HG03575 (cell line): ENCODE data around the gene LDLRAP1.

Experiments used
- ATAC-seq: cut with Tn5 transposase; IDR thresholded peaks from one replicate; pipeline ENCODE4 v1.9.1; 2021; ENCODE audit not compliant: unreplicated experiment, insufficient number of reproducible peaks, low FRiP score; ENCODE audit errors: extremely low read depth

LDLRAP1 gene

DNA sequence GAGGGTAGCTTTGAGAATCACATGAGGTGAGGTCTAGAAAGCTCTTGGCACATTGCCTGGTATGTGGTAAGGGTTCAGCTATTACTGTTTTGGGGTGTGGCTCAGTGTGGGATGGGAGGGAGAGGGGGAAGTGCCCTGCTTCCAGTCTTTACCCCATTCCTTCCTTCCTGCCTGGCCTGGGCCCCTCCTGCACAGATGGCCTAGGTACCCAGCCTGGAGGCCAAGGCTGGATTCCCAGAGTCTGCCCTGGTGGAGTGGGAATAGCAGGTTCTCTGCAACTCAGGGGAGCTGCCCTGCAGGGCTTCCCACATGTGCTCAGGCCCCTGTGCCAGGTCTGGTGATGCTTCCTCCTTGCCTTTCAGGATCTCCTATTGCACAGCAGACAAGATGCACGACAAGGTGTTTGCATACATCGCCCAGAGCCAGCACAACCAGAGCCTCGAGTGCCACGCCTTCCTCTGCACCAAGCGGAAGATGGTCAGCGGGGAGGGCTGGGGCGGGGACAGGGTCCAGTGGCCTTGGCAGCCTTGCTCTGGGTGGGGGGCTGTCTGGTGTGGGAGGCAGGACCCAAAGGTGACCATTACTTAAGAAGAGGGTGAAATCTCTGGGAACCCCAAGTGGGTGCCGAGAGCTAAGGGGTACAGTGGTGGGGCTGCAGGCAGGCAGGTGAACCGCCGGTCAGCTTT lies 13.5 kb downstream of the LDLRAP1 start:
- no peak for ATAC-seq

DNA sequence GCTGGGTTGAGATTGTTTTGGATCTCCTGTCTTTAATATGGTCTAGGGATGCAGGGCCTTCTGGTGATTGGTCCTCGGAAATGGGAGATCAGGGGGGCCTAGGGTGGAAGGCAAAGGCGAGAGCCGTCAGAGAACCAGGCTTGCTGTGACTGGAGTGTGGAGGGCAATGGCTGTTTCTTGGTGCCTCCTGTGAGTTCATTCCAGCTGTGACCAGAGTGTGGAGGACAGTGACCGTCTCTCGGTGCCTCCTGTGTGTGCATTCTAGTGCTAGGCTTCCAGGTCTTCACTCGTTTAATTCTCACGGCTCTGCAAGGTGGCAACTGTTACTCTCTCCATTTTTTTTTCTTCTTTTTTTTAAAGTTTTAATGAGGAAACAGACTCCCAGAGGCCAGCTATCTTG lies 14.1 kb downstream of the LDLRAP1 start:
- no peak for ATAC-seq

DNA sequence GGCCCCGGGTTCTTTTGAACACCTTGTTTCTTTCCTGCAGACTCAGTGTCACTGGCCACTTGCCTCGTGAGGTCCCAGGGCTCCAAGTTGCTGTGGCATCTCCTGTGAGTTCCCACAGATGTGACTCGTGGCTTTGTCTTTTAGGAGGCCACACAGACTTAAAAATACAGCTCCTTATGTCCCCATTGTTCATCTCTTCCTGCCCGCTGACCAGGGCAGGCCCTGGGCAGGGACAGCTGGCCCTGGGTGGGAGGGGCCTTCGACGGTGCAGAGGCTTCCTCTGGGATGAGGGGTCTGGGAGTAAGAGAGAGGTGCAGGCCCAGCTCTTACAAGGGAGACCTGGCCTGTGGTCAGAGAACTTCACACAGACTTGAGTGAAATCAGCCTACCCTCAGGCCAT lies 15.6 kb downstream of the LDLRAP1 start:
- no peak for ATAC-seq

DNA sequence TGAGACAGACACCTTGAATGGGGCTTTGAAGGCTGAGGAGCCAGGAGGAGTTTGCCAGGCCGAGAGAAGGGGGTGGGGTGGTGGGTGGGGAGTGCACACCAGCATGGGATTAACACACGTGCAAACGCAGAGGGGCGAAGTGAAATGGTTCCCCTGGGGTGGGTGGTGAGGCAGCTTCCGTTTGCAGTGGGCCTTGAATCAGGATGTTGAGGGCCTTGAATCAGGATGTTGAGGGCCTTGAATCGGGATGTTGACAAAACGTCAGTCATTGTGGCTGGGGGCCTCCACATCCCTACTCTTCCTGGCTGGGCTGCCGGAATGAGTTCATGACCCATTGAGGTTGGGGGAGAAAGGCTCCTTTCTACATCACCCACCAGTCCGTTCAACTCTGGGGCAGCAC lies 16.6 kb downstream of the LDLRAP1 start:
- ATAC-seq, result no peak

DNA sequence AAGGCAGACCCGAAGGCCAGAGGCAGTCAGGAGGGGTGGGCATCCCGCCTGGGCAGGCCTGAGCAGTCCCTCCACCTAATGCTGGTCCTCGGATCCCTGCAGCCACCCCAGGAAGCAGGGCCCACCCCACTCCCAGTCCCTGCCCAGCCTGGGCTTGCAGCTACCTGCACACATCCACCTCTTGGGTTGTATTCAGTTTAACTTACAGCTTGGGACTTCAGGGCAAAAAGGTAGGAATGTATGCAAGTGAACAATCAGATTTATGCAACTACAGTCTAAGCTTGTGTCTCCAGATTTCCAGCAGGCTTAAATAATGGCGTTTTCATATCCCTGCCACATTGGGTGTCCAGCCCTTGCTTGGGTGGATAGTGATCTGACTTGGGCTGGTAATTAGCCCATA lies 17.4 kb downstream of the LDLRAP1 start:
- no peak for ATAC-seq

DNA sequence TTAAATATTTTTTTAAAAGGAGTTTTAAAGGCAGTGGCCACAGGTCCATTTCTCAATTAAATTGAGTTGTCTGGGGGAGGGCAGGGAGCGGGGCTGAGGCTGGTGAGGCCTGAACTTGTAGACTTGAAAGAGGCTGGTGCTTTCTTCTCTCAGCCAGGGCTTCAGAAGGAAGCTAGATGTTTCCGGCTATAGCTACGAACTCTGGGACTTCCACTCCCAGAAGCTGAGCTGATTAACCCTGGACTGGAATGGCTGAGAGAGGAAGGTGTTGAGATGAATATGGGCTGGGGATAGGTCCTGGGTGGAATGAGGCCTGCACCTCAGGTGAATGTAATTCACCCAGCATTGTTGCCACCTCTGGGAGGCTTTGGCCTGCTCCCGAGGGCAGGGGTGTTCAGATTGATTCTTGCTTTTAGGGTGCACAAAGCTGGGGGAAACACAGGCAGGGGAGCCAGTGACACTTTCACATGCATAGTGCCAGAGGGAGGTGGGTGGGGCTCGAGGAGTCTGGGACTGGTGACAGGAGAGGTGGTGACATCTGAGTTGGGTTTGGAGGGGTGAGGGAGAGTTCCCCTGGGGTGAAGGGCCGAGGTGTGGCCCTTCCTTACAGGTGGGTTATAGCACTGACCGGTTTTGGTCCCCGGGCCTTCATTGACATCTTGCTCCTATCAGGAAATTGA lies 18.2 kb downstream of the LDLRAP1 start:
- ATAC-seq, result no peak

DNA sequence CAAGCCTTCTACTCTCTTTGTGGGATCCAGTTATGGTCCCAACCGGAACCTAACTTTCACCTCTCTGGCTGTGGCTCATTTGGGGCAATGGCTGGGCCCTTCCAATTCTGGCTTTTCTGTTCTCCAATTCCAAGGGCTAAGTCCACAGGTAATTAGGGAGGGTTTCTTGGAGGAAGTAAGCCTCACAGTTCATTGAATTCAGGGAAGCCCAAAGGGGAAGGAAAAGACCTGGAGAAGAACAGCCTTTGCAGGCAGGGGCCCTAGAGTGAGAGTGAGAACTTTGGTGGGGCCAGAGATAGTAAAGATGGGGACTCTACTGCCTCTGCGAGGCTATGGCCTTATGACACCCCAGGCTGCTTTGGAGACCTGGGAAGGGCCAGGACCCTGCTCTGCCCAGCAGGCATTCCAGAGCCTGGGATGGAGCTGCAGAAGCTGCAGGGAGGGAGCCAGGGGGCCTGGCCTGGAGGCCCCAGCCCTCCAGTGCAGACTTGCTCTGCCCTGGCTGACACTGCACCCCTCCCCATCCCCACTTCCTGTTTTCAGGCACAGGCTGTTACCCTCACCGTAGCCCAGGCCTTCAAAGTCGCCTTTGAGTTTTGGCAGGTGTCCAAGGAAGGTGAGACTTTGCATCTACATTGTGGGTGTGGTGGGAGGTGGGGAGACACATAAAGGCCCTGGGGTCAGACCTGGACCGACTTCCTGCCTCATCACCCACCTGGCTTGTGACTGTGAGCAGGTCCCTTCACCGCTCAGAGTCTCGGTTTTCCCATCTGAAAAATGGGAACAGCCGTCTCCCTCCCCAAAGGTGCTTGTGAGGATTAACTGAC lies 18.9 kb downstream of the LDLRAP1 start:
- ATAC-seq, result no peak

DNA sequence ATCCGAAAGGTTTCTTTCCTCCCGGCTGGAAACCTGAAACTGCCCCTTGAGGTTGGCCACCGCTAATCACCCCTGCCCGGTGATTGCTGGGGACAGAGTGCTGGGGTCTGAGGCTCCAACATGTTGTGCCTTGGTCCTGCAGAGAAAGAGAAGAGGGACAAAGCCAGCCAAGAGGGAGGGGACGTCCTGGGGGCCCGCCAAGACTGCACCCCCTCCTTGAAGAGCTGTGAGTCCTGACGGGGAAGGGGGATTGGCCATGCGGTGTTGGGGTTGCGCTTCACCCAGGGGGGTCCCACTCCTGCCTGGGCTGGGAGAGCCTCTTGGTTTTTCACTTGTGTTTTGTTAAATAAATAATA lies 19.5 kb downstream of the LDLRAP1 start:
- no peak for ATAC-seq

DNA sequence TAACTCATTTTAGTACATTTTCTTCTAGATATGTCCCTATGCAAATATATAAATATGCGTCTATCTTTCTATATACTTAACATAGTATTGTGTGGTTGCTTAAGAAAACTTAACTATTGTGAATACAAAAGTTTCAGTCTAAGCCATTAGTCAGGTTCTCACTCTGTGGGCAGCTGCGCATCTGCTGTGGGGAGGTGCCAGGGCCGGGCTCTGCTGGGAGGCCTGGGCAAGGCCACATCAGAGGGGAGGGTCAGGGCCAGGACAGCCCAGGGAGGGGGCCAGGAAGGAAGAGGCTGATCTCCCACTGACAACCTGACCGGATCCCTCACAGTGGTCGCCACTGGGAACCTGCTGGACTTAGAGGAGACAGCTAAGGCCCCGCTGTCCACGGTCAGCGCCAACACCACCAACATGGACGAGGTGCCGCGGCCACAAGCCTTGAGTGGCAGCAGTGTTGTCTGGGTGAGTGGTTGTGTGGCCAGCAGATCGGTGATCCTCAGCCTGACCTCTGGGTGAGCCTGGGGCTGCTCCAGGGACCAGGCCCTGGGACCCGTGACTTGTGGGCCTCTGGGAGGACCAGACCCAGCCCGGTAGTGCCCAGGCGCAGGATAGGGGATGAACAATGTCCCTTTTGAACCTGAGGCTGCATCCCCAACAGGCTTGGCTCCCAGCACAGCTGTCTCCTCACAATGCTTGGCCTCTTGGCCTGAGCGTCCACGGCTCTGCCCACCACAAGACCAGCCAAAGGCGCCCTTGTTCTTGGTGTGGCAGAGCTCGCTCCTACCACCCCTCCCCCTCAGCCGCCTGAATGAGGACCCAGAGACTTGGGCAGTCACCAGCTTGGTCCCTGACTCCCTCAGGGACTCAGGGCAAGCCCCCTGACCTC lies 20.2 kb downstream of the LDLRAP1 start:
- ATAC-seq, result no peak

DNA sequence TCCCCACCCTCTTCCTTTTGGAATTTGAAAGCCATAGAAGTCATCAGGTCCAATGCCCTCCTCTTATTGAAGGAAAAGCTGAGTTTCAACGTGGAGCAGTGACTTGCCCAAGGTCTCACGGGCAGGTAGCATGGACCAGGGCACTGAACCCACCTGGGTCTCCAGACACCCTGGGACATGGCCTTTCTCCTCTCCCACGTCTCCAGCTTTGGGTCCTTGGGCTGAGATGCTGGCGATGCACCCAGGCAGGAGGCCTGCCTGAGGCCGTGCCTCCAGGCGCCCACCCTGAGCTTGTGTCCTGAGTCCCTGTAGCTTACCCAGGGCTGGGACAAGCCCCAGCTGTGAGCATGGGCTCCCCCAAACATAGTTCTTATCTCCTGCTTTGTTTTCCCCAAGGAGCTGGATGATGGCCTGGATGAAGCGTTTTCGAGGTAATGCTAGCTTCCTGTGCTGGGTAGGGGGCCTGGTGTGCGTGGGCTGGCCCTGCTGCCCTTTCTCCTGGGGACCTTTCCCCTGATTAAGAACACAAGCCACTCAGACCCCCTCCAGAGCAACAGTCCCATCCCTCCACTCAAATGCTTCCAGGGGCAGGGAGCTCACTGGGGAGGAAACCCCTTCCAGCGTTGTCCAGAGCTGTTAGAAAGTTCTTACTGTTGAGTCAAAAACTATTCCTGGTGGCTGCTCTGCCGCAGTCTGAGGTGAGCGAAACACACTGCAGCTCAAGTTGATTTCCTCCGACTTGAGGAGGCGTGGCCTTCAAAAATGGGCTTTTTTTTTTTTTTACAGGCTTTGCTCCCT lies 21.6 kb downstream of the LDLRAP1 start:
- ATAC-seq, result no peak

DNA sequence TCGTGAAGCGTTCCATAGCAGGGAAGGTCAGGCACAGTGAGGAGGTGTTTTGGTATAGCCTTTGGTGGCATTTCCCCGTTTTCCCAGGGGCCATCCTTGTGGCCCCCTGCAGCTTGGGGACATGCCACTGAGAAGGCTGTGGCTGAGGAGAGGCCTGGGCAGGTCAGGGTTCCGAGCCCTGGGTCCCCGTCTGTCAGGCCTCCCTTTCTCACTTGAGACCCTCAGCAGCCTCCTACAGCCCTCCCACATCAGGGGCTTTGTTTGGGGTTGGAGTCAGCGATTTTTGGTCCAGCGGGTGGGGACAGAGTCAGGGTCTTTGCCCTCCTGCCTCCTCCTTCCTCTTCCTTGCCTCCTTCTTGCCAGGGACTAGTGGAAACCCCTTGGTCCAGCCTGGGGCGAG lies 22.2 kb downstream of the LDLRAP1 start:
- ATAC-seq, result no peak

DNA sequence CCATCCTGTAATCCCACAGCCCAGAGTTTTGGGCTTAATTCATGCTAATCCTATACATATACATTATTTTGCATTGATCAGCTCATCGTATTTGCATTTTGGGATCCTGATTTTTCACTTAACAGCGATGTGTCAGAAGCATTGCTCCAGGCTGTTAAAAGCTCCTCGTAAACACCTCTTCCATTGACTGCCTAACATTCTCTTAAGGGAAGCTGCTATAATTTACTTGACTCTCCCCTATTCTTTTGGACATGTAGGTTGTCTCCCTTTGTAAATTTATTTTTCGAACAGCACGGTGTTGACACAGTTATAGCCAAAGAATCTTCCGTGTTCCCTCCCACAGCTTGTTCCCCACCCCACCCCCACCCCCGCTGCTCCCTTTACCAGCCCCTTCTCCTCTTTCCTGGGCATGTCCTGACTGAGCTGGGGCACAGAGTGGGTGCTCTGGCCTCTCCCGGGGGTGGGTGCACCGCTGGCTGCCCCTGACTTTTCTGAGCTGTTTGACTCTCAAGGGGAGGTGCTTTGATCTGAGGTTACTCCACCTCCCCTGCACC lies 22.8 kb downstream of the LDLRAP1 start:
- ATAC-seq, result no peak

DNA sequence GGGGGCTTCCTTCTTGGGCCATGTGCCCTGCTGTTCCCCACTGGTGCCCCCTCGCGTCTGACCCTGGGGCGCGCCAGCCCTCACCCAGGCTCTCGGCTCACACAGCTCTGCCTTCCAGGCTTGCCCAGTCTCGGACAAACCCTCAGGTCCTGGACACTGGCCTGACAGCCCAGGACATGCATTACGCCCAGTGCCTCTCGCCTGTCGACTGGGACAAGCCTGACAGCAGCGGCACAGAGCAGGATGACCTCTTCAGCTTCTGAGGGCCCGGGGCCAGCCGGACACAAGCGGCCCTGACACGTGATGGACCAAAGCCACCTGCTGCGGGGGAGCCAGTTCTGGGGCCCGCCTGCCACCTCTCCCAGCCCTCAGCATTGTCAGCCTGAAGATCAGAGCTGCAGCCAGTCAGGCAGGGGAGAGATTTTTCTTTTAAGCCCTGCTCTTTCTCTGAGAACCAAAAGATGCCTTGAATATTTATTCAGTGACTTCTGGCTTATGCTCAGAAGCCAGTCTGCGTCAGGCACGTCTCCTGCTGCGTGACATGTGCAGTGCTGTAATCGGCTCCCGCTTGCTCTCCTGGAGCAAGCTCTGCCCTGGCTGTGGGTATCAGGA lies 23.4 kb downstream of the LDLRAP1 start:
- no peak for ATAC-seq

DNA sequence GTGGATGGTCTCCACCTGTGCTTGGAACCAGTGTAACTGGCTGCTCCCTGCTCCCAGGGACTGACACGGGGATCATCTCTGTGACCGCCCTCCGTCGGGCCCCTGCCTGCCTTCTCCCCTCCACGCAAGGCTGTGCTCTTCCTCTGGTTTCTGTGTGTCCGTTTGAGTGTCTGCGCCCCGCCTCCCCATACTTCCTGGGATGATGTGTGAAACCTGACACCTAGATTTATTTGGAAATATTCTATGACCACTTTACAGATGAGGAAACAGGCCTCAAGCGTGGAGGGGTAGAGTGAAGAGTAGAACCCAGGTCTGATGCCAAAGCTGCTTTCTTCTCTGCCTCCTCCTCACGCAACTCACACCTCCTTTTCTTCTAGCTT lies 24.3 kb downstream of the LDLRAP1 start:
- ATAC-seq, result no peak

DNA sequence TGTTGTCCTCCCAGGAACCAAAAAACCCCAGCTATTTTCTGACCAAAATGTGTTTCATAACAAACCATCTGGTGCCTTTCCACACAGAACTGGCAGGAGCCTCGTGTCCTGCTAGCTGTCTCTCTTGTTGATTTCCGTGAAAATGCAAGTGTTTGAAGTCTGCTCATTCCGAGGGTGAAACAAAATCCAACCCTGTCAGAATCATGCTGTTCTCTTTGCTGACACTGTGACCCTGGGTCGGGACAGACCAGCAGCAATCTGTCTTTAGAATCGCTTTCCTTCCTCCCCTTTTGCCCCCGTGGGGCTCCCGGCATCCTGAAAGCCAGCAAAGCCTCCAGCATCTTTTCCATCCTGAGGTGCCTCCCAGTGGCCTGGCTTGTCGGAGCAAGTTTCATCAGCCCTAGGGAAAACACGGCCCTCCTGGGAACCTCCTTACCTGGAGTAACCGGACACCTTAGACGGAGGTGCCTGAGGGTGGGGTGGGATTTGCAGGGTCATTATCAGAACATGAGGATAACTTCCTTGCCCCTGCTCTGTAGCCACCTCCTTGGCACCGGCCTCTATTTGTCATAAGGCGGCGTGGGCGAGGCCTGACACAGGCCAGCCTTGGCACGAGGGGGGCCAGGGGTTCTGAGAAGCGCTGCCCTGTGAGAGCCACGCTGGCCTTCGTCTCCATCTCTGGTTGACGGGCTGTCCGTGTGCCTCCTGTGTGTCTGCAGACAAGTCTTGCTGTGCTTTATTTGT lies 24.9 kb downstream of the LDLRAP1 start:
- ATAC-seq, result no peak

DNA sequence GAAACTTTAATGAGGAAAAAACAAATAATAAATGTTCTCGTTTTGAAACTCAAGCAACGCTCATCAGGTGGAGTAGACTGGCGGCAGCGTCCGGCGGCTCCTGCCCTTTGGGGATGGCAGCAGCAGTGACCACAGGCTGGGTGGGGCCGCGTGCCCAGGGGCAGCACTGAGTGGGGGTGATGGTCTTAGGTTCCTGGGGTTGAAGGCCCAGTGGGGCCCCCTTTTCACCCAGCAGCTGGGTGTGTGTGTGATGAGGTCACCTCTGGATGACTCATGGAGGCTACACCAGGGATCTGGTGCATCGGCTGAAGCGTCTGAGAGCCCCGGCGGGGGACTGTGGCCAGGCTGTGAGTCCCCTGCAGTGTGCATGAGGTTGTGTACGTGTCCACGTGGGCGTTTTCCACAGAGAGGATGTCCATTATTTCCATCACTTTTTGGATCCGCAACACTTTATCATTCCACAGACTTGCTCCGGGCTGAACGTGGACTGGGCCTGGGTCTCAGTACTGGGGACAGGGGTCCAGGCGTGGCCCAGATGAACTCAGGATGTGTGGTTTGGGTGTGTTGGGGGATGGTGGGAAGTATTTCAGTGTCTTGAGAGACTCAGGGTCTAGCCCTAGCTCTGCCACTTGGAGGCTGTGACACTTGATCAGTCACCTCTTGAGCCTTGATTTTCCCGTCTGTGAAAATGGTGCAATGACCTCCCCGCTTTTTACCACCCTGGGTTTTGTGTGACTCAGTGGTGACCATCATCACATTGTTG lies 25.6 kb downstream of the LDLRAP1 start:
- no peak for ATAC-seq
